Caco-2 (cell line): ENCODE measurements around the gene FOCAD. TPM values are rescaled to one million over a fixed set of nuclear protein-coding genes. Genes with fewer than 3 reads are reported as not detected.

ENCODE experiments used
- BruUV-seq: library from RNA; stranded (reverse); fragments of 400-500 nt; replicated peaks from 2 replicates; lab custom pipeline; 2021; lab: Mats Ljungman, UMichigan
- CTCF ChIA-PET: fragments of 300-600 bp; sonication (Branson Sonifier 250); formaldehyde crosslinking; loops from one replicate; lab custom pipeline; 2022; ENCODE audit warnings: antibody characterized with exemption; lab: Charles Lee
- POLR2A ChIA-PET: fragments of 300-600 bp; sonication (Branson Sonifier 250); formaldehyde crosslinking; loops from one replicate; lab custom pipeline; 2022; ENCODE audit warnings: antibody characterized with exemption; lab: Charles Lee
- DNase-seq, 2 experiments: peaks; one replicate each; pipeline versions ENCODE4 v3.0.0 to v3.0.0-alpha.2; 2020 to 2022
- H3K27me3 ChIP-seq: replicated peaks from 2 replicates; pipeline ENCODE4 v1.6.0; 2011; ENCODE audit warnings: low read length; ENCODE audit not compliant: control insufficient read depth, insufficient read depth
- H3K36me3 ChIP-seq: 2 replicates; pipeline ENCODE4 v1.5.1; 2011; ENCODE audit warnings: low read length; ENCODE audit not compliant: control insufficient read depth, insufficient read depth
- H3K4me1 ChIP-seq: fragments of 250-450 bp; sonication (Bioruptor Pico); 2 replicates; pipeline ENCODE4 v1.5.1; 2020; ENCODE audit warnings: mild to moderate bottlenecking
- H3K4me3 ChIP-seq: 2 replicates; pipeline ENCODE4 v1.5.1; 2011; ENCODE audit warnings: low read depth, mild to moderate bottlenecking, control low read depth, low read length
- H3K9me3 ChIP-seq: fragments of 250-450 bp; sonication (Bioruptor Pico); 2 replicates; pipeline ENCODE4 v1.5.1; 2020; ENCODE audit warnings: mild to moderate bottlenecking, moderate library complexity
- H3K27ac Mint-ChIP-seq: one replicate; pipeline ENCODE4 v1.8.0; 2022; ENCODE audit warnings: mixed read lengths; ENCODE audit not compliant: unreplicated experiment
- H3K27me3 Mint-ChIP-seq: one replicate; pipeline ENCODE4 v1.8.0; 2022; ENCODE audit warnings: mixed read lengths; ENCODE audit not compliant: insufficient read depth, unreplicated experiment
- H3K36me3 Mint-ChIP-seq: one replicate; pipeline ENCODE4 v1.8.0; 2022; ENCODE audit warnings: mild to moderate bottlenecking, mixed read lengths; ENCODE audit not compliant: insufficient read depth, unreplicated experiment
- H3K4me1 Mint-ChIP-seq: one replicate; pipeline ENCODE4 v1.8.0; 2022; ENCODE audit warnings: low read depth, mixed read lengths; ENCODE audit not compliant: unreplicated experiment
- H3K4me3 Mint-ChIP-seq: one replicate; pipeline ENCODE4 v1.8.0; 2022; ENCODE audit warnings: mild to moderate bottlenecking, moderate library complexity, mixed read lengths; ENCODE audit not compliant: unreplicated experiment
- H3K9me3 Mint-ChIP-seq: one replicate; pipeline ENCODE4 v1.8.0; 2022; ENCODE audit warnings: mixed read lengths; ENCODE audit not compliant: unreplicated experiment
- CTCF ChIP-seq, 2 experiments: fragments of 200-600 bp in 1 of 2; IDR thresholded peaks; 1 replicate in 1 of 2; 2 replicates in 1 of 2; pipeline versions ENCODE4 v1.5.1 to v1.8.0; 2011 to 2022; ENCODE audit warnings: antibody characterized with exemption in 1 of 2, control low read depth in 1 of 2, inconsistent platforms in 1 of 2, low read depth in 1 of 2, low read length in 1 of 2, mild to moderate bottlenecking in 1 of 2, moderate library complexity in 1 of 2; ENCODE audit not compliant: insufficient read depth in 1 of 2, severe bottlenecking in 1 of 2, unreplicated experiment in 1 of 2
- intact Hi-C: fragments of 100-400 bp; cut with micrococcal nuclease; formaldehyde crosslinking; loops from one replicate; pipeline ENCODE4 v1.10.0; 2022; ENCODE audit not compliant: unreplicated experiment
- total RNA-seq: library from RNA; stranded (reverse); gene quantifications from 2 replicates; pipeline ENCODE4 v1.2.3, GENCODE V29; 2022

The FOCAD gene
- total RNA-seq, 1 experiment from 2014 or later, result 20.4 TPM

DNA sequence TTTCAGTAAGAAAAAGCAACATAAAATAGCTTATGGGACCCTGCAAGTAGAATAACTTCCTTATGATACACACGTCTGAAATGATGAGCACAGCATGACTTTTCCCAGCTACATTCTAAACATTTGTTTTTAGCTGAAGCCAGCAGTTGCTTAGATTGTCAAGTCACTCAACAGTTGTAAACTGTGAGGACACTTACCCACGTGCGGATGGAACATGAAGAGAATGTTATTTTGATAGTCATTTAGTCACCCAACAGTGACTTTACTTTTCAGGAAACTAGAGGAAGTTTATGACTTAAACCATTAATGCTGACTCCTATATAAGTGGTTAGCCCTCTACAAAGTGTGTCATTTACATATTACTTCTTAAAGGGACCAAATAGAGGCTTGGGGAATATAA is 344.4 kb downstream of the FOCAD start:
- Mint-ChIP-seq H3K27ac (no peak overlapping the region), H3K9me3 (no peaks in the 10 kb centered on the region), H3K27me3 (no peaks in the 10 kb centered on the region), H3K36me3 (no peaks in the 10 kb centered on the region), H3K4me1 (no peaks in the 10 kb centered on the region), H3K4me3 (no peak overlapping the region)
- no peaks in the 10 kb centered on the region for H3K4me1 ChIP-seq
- no TSS peak for BruUV-seq
- intact Hi-C loops, result no loop called here
- H3K36me3 ChIP-seq, result no peaks in the 10 kb centered on the region
- no peak for TF ChIP-seq CTCF (IDR thresholded peaks at IDR 0.05; ENCODE audit: insufficient read depth in 1 of 2, low read depth in 1 of 2, low read length in 1 of 2, severe bottlenecking in 1 of 2, unreplicated experiment in 1 of 2)
- CTCF ChIA-PET, result no interaction called here
- H3K27me3 ChIP-seq, result no peaks in the 10 kb centered on the region
- no peaks in the 10 kb centered on the region for H3K9me3 ChIP-seq
- H3K4me3 ChIP-seq, result no peak overlapping the region
- POLR2A ChIA-PET, result no interaction called here
- DNase-seq, result no peak

DNA sequence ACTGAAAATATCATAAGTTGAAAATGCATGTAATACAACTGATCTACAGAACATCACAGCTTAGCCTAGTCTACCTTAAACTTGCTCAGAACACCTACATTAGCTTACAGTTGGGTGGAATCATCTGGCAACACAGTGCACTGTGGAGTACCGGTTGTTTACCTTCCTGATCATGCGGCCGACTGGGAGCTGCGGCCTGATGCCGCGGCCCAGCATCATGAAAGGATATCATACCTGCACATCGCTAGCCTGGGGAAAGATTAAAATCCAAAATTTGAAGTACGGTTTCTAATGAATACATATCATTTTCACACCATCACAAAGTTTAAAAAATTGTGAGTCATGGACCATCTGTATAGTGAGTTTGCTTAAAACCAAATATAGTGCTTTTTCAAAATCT is 345.6 kb downstream of the FOCAD start:
- Histone ChIP-seq H3K4me1 (no peaks in the 10 kb centered on the region), H3K4me3 (no peak overlapping the region), H3K27me3 (no peaks in the 10 kb centered on the region), H3K9me3 (no peaks in the 10 kb centered on the region), H3K36me3 (no peaks in the 10 kb centered on the region)
- H3K4me1 Mint-ChIP-seq, result no peaks in the 10 kb centered on the region
- DNase-seq, result no peak
- H3K36me3 Mint-ChIP-seq, result no peaks in the 10 kb centered on the region
- BruUV-seq, result no TSS peak
- H3K4me3 Mint-ChIP-seq, result no peak overlapping the region
- TF ChIP-seq CTCF (IDR thresholded peaks at IDR 0.05; ENCODE audit: insufficient read depth in 1 of 2, low read depth in 1 of 2, low read length in 1 of 2, severe bottlenecking in 1 of 2, unreplicated experiment in 1 of 2), result no peak
- H3K27me3 Mint-ChIP-seq, result no peaks in the 10 kb centered on the region
- H3K9me3 Mint-ChIP-seq, result no peaks in the 10 kb centered on the region
- intact Hi-C loops, result no loop called here
- no peak overlapping the region for H3K27ac Mint-ChIP-seq
- ChIA-PET CTCF (no interaction called here), POLR2A (no interaction called here)

- H3K36me3 ChIP-seq, result no peaks in the 10 kb centered on the region
- no peak for DNase-seq
Measured at GRCh38 chr9:21030389-21031035, 346.5 kb downstream of the FOCAD start.

More at GRCh38 chr9:21030389-21031035, 346.5 kb downstream of the FOCAD start:
- ChIA-PET POLR2A (no interaction called here), CTCF (no interaction called here)
- no TSS peak for BruUV-seq
- H3K9me3 Mint-ChIP-seq, result no peaks in the 10 kb centered on the region
- no peak overlapping the region for H3K4me3 Mint-ChIP-seq
- H3K9me3 ChIP-seq, result no peaks in the 10 kb centered on the region
- no peaks in the 10 kb centered on the region for H3K4me1 Mint-ChIP-seq
- no peaks in the 10 kb centered on the region for H3K36me3 Mint-ChIP-seq
- H3K4me3 ChIP-seq, result no peak overlapping the region
- no peaks in the 10 kb centered on the region for H3K4me1 ChIP-seq
- H3K27ac Mint-ChIP-seq, result no peak overlapping the region
- TF ChIP-seq CTCF (IDR thresholded peaks at IDR 0.05; ENCODE audit: insufficient read depth in 1 of 2, low read depth in 1 of 2, low read length in 1 of 2, severe bottlenecking in 1 of 2, unreplicated experiment in 1 of 2), result no peak
- H3K27me3 ChIP-seq, result no peaks in the 10 kb centered on the region
- H3K27me3 Mint-ChIP-seq, result no peaks in the 10 kb centered on the region
- intact Hi-C loops, result no loop called here
